KMS-11 (cell line): ENCODE measurements around the gene GNAO1.

Source experiments
- H2AFZ ChIP-seq: fragments of 200-600 bp; sonication (generic); 2 replicates; pipeline ENCODE4 v1.6.1; 2016; ENCODE audit warnings: antibody characterized with exemption, mixed run types, low read depth
- H3K27ac ChIP-seq: fragments of 200-600 bp; sonication (generic); 2 replicates; pipeline ENCODE4 v1.6.1; 2016; ENCODE audit warnings: mild to moderate bottlenecking, mixed run types
- H3K27me3 ChIP-seq: fragments of 200-600 bp; sonication (generic); 2 replicates; pipeline ENCODE4 v1.6.1; 2017; ENCODE audit warnings: mild to moderate bottlenecking, low read depth, mixed run types, moderate library complexity; ENCODE audit not compliant: insufficient read depth
- H3K36me3 ChIP-seq: fragments of 200-600 bp; sonication (generic); 2 replicates; pipeline ENCODE4 v1.6.1; 2017; ENCODE audit warnings: mild to moderate bottlenecking, mixed run types; ENCODE audit not compliant: insufficient read depth
- H3K4me1 ChIP-seq: fragments of 200-600 bp; sonication (generic); 2 replicates; pipeline ENCODE4 v1.6.1; 2016; ENCODE audit warnings: mild to moderate bottlenecking, low read depth, mixed run types; ENCODE audit not compliant: poor library complexity, severe bottlenecking
- H3K4me2 ChIP-seq: fragments of 200-600 bp; sonication (generic); 2 replicates; pipeline ENCODE4 v1.7.0; 2016; ENCODE audit warnings: mild to moderate bottlenecking, mixed run types
- H3K4me3 ChIP-seq: fragments of 200-600 bp; sonication (generic); IDR thresholded peaks from 2 replicates; pipeline ENCODE4 v1.6.1; 2017; ENCODE audit warnings: low read depth, low read length, mixed read lengths; ENCODE audit not compliant: insufficient read depth
- H3K79me2 ChIP-seq: fragments of 200-600 bp; sonication (generic); 2 replicates; pipeline ENCODE4 v1.6.1; 2016; ENCODE audit warnings: low read depth, mixed run types; ENCODE audit not compliant: insufficient read depth
- H3K9ac ChIP-seq: fragments of 200-600 bp; sonication (generic); 2 replicates; pipeline ENCODE4 v1.6.1; 2016; ENCODE audit warnings: mild to moderate bottlenecking, mixed run types
- H4K20me1 ChIP-seq: fragments of 200-600 bp; sonication (generic); 2 replicates; pipeline ENCODE4 v1.6.1; 2016; ENCODE audit warnings: mild to moderate bottlenecking, mixed run types; ENCODE audit not compliant: insufficient read depth
- CTCF ChIP-seq: fragments of 200-600 bp; sonication (generic); conservative IDR thresholded peaks from 2 replicates; pipeline ENCODE4 v1.6.1; 2017; ENCODE audit warnings: low read depth, mild to moderate bottlenecking, antibody characterized with exemption, low read length, moderate library complexity, mixed read lengths

Gene GNAO1

GRCh38 chr16:56310690-56311089, 119.4 kb downstream of the GNAO1 start:
- H2AFZ ChIP-seq, result no peak overlapping the region
- H3K79me2 ChIP-seq, result no peaks in the 10 kb centered on the region
- H4K20me1 ChIP-seq, result no peaks in the 10 kb centered on the region
- H3K4me2 ChIP-seq, result no peak overlapping the region
- no peaks in the 10 kb centered on the region for H3K4me1 ChIP-seq
- no peak overlapping the region for H3K4me3 ChIP-seq
- TF ChIP-seq CTCF, result no peak
- H3K36me3 ChIP-seq, result no peaks in the 10 kb centered on the region
- no peak overlapping the region for H3K9ac ChIP-seq
- no peak overlapping the region for H3K27ac ChIP-seq
- no peaks in the 10 kb centered on the region for H3K27me3 ChIP-seq

DNA sequence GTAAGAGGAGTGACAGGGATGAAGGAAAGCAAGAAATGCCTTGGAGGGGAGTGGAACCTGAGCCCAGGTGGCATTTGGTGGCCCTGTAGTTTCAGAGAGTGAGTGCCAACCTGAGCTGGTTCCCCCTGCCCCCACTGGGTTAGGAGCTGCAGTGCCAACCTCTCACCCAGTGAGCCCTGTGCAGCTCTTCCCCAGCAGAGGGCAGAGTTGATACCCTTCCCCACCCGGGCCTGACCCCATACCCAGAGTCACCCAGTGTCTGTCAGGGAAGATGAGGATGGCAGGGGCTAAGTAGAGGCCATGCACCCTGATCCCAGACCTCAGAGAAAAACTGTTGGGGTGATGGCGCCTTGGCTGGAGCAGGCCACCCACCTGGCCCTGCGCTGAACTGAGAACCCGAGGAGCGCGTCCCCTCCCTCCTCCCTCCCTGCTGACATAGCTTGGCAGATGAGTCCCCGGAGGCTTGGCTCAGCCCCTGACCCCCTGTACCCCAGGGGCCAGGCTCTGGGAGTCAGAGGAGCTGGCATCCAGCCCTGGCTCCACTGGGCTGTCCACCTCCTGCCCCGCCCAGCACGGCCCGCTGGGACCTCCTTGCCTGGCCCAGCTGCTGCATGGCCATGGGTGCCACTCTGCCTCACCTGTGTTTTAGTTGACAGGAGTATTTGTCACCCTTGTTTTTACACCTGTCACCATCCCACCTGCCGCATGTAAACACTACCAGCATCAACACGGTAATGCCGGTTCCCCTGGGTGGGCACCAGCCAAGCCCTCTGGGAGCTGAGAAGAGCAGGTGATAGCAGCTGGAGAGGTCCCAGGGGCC, 120.1 kb downstream of the GNAO1 start:
- Histone ChIP-seq H3K27ac (no peak overlapping the region), H3K36me3 (no peaks in the 10 kb centered on the region), H2AFZ (no peak overlapping the region), H4K20me1 (no peaks in the 10 kb centered on the region), H3K4me1 (no peaks in the 10 kb centered on the region), H3K9ac (no peak overlapping the region), H3K79me2 (no peaks in the 10 kb centered on the region), H3K27me3 (no peaks in the 10 kb centered on the region), H3K4me3 (no peak overlapping the region), H3K4me2 (no peak overlapping the region)
- peak; percentile 18; the same call in 1 of the 2 replicates for TF ChIP-seq CTCF

- Histone ChIP-seq H3K4me3 (no peak overlapping the region), H4K20me1 (no peaks in the 10 kb centered on the region), H3K27me3 (no peaks in the 10 kb centered on the region), H2AFZ (no peak overlapping the region), H3K4me1 (no peaks in the 10 kb centered on the region), H3K79me2 (no peaks in the 10 kb centered on the region), H3K9ac (no peak overlapping the region), H3K36me3 (no peaks in the 10 kb centered on the region), H3K4me2 (no peak overlapping the region), H3K27ac (no peak overlapping the region)
- no peak for TF ChIP-seq CTCF
Observed at GRCh38 chr16:56312028-56312300, 120.7 kb downstream of the GNAO1 start.

DNA sequence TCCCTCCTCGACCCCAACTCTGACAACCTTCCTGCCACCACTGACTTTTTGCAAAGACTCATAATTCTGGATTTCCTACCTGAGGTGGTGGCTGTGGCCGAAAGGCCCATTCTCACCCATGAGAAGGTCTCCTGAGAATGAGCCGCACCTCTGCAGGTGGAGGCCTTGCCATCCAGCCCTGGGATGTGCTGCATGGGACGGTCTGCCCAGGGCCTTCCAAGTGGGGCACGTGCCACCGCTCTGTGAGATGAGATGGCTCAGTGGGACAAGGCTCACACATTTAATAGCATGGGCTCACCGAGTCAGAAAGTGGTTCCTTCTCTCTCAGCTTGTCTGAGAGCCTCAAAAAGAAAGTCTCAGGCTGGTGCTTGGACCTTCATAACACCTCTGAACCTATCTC, 121.3 kb downstream of the GNAO1 start:
- no peaks in the 10 kb centered on the region for H3K36me3 ChIP-seq
- H3K27ac ChIP-seq, result no peak overlapping the region
- H3K9ac ChIP-seq, result no peak overlapping the region
- H2AFZ ChIP-seq, result no peak overlapping the region
- no peaks in the 10 kb centered on the region for H3K4me1 ChIP-seq
- H4K20me1 ChIP-seq, result no peaks in the 10 kb centered on the region
- no peaks in the 10 kb centered on the region for H3K79me2 ChIP-seq
- TF ChIP-seq CTCF, result no peak
- no peaks in the 10 kb centered on the region for H3K27me3 ChIP-seq
- H3K4me3 ChIP-seq, result no peak overlapping the region
- H3K4me2 ChIP-seq, result no peak overlapping the region
